ENCODE data around the gene GPATCH4.
"Not testable (repeated sequence)": the region's sequence is repeated elsewhere in the genome, so short reads cannot be mapped to it uniquely, and the experiment has no call there.

The GPATCH4 gene

DNA sequence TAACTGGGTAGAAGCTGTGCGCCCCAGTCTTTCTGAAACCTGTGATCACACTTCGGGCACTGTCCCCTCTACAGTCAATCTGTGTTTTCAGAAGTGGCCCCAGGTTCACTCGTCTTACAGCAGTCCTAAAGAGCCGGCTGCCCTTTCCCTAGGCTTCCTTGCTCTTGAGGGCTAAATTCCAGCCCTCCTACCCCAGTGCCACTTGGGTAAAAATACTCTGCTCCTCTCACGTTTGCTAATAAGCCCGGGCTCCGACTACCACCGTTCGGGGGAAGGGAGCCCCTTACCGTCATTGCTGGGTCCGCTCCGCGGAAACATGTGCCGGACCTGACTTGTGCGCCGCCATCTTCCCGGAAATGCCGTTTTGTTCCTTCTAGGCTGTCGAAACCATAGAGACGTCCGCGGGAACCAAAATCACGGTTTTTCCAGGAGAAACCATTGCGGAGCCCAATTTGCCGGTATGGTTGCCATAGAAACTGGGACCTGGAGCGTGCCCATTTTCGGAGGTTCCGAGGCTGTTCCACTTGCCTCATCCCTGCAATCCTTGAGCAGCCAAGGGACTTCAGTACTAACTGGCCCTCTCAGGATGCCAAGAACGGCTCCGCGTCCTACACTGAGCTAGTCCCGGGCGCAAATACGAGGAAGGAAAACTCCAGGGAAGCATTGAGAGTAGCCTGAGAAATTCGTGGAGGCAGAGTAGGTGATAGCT is at the start of gene GPATCH4:
GPATCH4 (minus strand) TSS at position 358 of the 709 bp plus-strand sequence.
- DNase-seq (ENCODE audit: low read depth in 2 of 2), result peak; percentile 58 to 63

DNA sequence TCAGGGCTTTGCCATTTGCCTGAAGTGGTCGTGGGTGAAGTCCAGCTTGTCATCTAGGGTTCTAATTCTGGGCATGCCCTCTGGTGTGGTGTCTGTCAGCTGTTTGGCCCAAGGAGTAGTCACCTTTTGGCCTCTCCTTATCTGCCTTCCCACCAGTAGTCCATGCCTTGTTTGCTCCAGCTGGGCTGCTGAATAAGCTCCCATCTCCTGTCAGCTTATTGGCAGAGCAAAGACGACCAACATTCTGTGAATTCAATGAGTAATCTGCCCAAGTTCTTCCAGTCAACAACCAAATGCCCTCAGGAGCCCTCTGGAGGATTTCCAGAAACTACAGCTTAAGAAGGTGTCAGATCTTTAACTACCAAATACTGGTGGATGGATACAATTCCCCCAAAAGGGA is 47.7 kb upstream of the GPATCH4 start:
- DNase-seq (ENCODE audit: low read depth in 2 of 2), result no peak

DNA sequence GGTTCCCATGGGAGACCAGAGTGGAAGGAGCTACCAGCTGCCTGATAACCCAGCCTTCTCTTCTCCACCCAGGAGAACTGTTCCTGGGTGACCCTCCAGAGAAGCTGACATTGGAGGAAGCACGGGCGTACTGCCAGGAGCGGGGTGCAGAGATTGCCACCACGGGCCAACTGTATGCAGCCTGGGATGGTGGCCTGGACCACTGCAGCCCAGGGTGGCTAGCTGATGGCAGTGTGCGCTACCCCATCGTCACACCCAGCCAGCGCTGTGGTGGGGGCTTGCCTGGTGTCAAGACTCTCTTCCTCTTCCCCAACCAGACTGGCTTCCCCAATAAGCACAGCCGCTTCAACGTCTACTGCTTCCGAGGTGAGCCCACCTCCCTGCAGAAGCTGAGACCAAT is 47.2 kb upstream of the GPATCH4 start:
- DNase-seq (ENCODE audit: low read depth in 2 of 2), result no peak

DNA sequence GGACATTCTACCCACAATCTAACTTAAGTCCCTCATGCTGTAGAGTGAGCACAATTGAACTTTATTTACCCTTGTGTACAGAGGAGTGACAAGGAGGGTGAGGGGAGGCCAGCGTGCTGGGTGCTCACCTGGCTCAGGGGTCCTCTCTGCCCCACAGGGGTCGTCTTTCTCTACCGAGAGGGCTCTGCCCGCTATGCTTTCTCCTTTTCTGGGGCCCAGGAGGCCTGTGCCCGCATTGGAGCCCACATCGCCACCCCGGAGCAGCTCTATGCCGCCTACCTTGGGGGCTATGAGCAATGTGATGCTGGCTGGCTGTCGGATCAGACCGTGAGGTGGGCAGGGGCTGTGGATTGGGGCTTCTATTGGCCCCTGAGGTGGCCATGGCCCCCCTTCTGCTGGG is 46.1 kb upstream of the GPATCH4 start:
- DNase-seq (ENCODE audit: low read depth in 2 of 2), result no peak

DNA sequence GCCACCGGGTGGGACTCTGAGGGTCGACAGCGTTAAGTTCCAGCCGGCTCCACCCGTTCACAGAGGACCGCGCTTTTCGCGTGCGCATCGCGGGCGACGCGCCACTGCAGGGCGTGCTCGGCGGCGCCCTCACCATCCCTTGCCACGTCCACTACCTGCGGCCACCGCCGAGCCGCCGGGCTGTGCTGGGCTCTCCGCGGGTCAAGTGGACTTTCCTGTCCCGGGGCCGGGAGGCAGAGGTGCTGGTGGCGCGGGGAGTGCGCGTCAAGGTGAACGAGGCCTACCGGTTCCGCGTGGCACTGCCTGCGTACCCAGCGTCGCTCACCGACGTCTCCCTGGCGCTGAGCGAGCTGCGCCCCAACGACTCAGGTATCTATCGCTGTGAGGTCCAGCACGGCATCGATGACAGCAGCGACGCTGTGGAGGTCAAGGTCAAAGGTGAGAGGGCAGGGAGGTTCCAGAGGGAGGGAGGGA is 45.5 kb upstream of the GPATCH4 start:
- DNase-seq (ENCODE audit: low read depth in 2 of 2), result no peak

DNA sequence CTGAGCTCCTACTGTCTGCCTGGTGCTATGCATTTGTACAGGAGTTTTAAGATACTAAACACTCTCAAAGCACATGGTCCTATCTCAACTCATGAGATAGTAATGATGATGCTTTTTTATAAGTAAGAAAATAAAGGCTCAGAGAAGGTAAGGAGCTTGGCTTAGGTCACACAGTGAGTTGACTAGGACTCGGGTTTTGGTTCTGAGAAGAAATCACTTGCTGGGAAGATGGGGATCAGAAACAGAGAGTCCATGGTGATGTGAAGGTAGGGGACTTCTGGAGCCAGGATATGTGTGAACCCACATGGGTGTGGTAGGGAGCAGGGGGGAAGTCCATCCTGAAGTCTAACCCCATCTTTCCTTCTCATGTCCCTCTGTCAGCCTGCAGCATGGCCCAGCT is 44.4 kb upstream of the GPATCH4 start:
- DNase-seq (ENCODE audit: low read depth in 2 of 2), result no peak

DNA sequence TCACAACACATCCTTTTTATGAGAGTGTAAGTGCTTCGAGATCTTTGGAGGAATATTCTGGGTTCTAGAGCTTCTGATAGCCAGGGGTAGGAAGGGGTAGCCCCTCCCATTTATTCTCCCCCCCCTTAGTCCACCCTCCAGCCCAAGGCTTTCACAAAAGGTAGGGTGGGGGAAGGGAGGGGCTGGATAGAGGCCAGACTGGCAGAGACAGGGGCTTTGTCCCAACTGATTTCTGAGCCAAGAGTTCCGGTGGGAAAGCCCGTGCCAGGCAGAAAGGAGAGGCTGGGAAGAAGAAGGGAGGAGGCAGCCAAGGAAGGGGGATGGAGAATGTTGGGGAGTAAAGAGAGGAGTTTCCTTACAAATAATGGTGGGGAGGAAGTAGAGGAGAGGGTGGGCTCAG is 43.8 kb upstream of the GPATCH4 start:
- DNase-seq (ENCODE audit: low read depth in 2 of 2), result no peak

DNA sequence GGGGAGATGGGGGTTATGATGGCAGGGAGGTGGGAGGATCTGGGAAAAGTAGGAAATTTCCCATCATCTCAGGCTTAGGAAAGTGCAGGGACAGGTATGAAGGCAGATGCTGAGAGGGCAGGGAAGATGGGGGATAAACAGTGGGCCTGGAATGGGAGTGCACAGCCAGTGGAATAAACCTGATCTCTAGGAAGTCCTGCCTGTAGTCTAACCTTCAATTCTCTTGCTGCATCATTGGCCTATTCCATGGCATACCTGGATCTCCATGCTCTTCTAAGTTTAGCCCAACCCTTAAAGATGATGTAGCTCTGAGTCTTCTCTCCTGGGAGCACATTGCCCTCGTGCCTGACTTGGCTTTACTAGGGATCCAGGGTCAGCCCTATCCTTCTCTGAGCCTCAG is 43.4 kb upstream of the GPATCH4 start:
- DNase-seq (ENCODE audit: low read depth in 2 of 2), result no peak

DNA sequence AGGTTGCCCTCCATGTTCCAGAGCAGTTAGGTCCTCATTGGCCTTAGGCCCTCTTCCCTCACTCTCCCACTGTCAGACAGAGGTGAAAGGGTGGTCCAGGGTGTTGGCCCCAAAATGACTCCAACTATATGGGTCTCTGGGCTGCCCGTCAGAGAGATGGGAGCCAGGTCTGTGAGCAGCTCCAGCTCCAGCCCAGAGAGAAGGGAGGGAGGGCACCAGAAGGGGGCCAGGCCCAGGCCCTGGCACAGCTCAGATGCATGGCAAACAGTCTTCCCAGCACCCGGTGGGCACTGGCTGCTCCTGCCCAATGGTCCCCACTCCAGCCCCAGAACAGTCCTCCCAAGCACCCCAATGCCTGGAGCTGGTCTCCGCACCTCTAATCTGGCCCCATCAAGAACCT is 42.9 kb upstream of the GPATCH4 start:
- DNase-seq (ENCODE audit: low read depth in 2 of 2), result no peak

DNA sequence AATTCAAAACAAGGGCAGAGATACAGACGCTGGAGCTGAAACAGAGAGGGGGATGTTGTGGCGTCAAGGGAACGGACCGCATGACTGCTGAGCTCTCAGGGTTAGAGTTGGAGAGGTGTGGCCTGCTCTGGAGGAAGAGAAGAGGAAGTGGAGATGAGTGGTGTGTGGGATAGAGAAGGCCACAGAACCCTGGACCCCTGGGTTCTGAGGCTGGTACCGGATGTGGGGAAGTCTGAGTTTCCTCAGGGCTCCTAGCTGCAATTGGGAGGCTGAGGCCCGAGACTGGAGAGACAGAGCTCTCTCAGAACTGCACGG is 42.5 kb upstream of the GPATCH4 start:
- no peak for DNase-seq (ENCODE audit: low read depth in 2 of 2)

DNA sequence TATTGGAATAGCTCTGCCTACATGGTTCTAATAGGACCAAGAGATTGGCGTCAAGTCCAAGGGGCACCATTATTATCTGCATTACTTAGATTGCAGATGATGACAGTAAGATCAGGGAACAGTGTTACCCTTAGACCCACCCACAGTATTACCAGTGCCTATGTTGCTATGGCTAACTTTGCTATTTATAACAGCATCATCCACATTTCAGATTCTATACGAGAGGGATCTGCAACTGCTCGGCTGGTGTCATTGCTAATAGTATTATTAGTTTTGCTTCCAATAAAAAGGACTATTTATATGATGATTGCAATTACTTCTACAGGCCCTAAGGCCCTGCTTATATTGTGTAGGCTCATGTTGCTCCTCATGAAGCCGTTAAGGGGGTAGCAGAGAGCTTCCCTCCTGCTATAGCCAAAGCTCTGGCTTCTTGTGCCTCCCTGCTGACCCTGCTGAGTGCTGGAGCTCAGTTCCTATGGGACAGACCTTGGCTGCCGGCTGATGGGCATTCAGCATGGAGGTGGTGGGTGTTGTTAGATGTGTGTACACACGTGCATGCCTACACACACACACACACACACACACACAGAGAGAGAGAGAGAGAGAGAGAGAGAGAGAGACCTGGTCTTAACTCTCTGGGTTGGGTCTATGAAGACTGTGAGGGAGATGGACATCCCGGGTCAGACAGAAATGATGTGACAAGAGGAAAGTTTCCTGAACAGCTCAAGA is 41.9 kb upstream of the GPATCH4 start:
- DNase-seq (ENCODE audit: low read depth in 2 of 2), result no peak

DNA sequence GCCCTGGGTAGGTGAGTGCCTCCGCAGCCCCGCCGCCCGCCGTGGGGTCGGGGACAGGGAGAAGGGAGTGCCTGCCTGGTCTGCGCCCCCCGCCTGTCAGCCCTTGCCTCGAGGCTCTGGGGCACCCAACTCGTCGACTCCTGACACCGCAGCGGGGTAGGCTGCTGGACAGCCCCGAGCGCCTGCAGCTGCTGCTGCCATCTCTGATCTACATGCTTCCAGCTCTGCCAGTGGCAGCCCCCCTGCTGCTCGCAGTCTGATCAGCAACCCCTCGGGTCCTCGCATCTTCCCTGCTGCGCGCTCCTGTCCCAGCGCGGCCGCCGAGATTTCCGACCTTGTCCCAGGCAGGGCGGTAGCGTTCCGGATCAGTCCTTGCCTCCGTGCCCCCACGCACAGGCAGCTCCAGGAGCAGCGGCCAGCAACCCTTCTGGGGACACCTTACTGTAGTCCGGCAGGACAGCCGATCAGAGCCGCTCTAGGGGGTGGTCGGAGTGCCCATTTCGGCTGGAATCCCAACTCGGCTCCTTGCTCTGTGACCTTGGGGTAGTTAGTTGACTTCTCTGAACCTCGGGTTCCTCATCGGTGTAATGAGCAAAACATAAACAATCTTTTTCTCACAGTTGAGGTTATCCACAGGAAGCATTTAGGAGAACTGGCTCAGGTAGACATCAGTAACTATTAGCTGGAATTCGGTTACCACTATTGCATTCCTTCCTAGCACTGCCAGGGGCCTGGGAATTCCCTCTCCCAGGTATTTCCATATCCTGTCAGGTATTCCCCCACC is 41.2 kb upstream of the GPATCH4 start:
- no peak for DNase-seq (ENCODE audit: low read depth in 2 of 2)

DNA sequence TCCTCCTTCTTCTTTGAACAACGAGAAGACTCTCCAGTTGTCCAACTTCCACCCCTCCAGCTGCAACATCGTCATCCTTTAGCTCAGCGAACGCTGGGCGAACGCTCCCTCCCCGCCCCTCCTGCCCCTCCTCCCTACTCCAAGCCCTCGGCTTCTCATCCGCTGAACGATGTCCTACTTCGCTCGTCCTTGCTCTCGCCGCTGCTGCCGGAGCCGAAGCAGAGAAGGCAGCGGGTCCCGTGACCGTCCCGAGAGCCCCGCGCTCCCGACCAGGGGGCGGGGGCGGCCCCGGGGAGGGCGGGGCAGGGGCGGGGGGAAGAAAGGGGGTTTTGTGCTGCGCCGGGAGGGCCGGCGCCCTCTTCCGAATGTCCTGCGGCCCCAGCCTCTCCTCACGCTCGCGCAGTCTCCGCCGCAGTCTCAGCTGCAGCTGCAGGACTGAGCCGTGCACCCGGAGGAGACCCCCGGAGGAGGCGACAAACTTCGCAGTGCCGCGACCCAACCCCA is 40.5 kb upstream of the GPATCH4 start, which contains the start of gene BCAN:
BCAN (plus strand) TSS at position 357 of the 504 bp plus-strand sequence. CDS start 3,938 bp downstream, outside the sequence.
- DNase-seq (ENCODE audit: low read depth in 2 of 2), result no peak

DNA sequence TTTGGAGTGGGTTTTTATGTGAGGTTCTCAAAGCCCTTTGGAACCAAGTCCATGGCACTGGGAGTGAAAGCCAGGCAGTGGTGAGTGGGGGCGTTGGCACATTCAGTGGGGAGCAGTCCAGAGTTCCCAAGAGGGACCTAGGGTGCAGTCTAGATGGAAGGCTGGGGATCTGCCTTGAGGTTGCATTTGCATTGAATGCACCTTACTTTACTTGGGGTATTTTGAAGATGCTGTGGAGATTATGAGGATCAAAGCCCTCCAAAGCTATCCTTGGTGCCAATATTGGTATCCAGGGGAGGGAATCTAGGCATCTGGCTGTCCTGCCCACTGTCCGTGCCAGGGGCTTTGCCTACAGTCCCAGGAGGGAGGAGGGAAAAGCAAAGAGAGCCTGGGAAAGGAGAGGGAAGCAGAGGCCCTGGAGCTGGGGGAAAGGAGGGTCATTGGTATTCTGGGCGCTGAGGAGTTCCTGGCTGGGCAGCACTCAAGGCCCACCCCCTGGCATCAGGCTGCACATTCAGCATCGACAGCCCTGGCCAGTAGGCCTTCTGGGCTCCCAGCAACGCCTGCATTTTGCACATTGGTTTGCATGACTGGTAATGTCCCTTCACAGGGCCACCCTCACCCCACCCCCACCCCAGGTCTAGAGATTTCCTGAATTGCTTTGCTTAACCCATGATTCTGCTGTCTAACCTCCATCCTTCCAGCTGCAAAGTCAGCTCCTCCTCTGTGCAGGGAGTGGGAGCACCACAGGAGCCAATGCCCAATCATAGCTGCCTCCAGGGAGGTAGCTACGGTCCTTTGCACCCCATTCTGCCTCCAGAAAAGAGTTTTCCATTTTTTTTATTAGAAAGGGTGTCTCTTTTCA is 39.8 kb upstream of the GPATCH4 start:
- DNase-seq (ENCODE audit: low read depth in 2 of 2), result no peak

DNA sequence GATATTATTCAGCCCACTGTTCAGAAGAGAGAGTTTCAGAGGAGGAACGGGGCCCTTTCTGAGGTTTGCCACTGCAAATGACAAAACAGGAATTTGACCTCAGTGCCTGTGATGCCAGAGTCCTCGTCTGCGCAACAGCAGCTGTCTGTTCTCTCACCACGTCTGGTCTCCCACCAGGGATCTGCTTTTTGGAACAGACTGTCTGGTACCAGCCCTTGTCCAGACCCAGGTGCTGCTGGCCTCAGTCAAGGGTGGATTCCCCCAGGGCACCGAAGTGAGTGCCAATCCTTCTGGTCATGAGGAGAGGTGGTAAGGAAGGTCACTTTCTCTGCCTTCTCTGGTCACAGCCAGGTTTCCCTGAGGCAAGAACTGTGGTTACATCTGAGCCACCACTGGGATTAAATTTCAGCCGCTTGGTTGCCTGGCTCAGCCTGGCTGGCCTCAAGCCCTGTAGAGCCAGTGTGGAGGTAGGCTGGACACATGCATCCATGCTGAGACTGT is 38.4 kb upstream of the GPATCH4 start:
- DNase-seq (ENCODE audit: low read depth in 2 of 2), result no peak

DNA sequence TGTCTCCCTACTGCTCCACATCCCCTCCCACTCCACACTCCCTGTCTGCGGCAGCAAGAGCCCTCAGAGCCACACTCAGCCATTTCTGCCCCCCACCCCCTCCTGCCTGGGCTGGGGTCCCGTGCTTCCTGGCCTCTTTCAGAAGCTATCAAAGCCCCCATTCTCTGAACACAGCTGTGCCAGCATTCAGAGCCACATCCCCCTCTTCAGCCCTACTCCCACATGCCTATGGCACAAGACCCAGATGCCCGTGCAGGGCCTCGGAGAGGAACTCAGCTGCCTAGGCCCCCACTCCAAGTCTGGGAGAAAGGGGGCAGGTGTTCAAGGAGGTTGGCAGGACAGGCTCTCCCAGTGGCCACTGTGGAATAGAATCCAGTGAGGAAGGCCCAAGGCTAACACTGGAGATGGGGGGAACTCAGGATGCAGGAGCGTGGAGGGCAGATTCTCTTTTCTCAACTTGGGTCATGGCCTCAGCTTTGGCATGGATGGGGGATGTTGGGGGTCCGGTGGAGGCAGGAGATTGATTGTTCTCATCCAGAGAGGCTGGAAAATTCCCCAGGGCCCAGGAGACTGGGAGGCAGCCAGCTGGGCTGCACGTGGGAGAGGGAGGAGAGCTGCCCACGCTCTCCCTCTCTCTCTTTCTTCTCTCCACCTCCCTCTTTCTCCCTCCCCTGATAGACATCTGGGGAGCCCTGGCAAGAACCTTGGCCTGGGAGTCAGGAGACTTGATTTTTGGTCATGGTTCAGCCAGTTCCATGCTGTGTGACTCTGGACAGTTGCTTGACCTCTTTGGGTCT is 37.1 kb upstream of the GPATCH4 start:
- DNase-seq (ENCODE audit: low read depth in 2 of 2), result no peak

DNA sequence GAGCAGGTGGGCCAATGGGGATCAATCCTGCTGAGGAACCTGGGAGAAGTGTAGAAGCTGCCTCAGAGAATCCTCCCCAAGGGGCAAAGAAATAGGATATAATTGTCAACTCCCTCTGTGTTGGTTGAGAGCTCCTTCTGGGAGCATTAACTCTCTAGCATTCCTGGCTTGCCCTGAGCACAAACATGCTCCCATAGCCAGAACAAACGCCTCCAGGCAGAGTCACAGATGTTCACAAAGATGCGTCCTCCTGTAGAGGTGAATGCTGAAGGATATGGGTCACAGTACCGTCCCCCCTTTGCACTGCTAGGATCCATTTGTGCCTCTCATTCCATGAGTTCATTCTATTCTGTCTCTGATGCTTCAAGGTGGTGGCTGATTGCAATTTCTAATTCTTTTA is 31.1 kb upstream of the GPATCH4 start:
- DNase-seq (ENCODE audit: low read depth in 2 of 2), result no peak

DNA sequence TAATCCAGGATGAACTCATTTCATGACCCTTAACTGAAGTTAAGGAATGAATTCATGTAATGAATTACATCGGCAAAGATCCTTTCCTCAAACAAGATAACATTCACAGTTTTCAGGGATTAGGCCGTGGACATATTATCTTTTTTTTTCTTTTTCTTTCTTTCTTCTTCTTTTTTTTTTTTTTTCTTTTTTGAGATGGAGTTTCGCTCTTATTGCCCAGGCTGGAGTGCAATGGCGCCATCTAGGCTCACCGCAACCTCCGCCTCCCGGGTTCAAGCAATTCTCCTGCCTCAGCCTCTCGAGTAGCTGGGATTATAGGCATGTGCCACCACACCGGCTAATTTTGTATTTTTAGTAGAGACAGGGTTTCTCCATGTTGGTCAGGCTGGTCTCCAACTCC is 29.9 kb upstream of the GPATCH4 start:
- DNase-seq (ENCODE audit: low read depth in 2 of 2), result not testable (repeated sequence)

DNA sequence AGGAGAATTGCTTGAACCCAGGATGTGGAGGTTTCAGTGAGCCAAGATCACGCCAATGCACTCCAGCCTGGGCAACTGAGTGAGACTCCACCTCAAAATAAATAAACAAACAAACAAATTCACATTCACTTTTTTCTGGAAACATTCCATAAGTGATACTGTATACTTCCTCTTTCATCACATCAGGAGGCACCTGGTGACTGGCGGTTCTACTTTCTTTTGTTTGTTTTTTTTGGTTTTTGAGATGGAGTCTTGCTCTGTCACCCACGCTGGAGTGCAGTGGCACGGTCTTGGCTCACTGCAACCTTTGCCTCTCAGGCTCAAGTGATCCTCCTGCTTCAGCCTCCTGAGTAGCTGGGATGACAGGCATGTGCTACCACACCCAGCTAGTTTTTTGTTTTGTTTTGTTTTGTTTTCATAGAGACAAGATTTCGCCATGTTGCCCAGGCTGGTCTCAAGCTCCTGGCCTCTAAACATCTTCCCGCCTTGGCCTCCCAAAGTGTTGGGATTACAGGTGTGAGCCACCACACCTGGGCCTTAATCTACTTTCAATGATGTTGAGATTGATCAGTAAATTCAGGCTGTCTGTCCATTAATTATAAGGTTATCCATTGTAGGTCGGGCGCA is 28.7 kb upstream of the GPATCH4 start:
- no peak for DNase-seq (ENCODE audit: low read depth in 2 of 2)

DNA sequence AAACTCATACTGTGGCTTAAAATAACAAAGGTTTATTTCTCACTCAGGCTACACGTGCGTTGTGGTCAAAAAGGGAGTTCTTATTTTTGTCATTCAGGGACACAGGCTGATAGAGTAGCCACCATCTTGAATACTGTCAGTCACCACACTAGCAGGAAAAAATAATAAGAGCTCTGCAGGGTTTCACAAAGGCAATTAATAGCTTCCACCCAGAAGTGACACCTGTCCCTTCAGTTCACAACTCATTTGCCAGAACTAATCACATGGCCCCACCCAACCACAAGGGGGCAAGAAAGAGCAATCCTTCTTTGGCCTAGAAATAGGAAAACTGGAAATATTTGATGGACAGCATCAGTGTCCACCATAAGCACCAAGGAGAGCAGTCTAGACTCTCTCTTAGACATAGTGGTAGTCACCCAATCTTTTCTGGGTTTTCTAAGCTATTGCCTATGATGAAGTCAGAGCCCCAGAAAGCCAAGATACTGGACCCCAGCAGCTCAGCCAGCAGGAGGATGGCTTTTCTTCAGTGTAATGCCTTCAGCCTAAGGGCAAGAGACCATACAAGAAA is 26.1 kb upstream of the GPATCH4 start:
- no peak for DNase-seq (ENCODE audit: low read depth in 2 of 2)

All from stimulated activated CD4-positive, alpha-beta T cell treated with anti-CD3 and anti-CD28 coated beads, Interleukin-15, amount 100 ng/mL, for 48 hours (primary cell).